ENCODE results near the gene ARHGAP6. TPM values are rescaled to one million over a fixed set of nuclear protein-coding genes. Genes with fewer than 3 reads are reported as not detected.

Gene ARHGAP6
- total and polyA plus RNA-seq, 3 donors from 2014 or later, result 4.8 to 11.8 (median 5.7) TPM

- no peaks in the 10 kb centered on the region for H3K4me1 ChIP-seq
- WGBS, 2 donors, result 70 to 86% methylated on average over 8 of the region's 8 CpGs
- DNase-seq, result no peak
- H3K27me3 ChIP-seq, result no peaks in the 10 kb centered on the region
- TF ChIP-seq, protein P1, sequence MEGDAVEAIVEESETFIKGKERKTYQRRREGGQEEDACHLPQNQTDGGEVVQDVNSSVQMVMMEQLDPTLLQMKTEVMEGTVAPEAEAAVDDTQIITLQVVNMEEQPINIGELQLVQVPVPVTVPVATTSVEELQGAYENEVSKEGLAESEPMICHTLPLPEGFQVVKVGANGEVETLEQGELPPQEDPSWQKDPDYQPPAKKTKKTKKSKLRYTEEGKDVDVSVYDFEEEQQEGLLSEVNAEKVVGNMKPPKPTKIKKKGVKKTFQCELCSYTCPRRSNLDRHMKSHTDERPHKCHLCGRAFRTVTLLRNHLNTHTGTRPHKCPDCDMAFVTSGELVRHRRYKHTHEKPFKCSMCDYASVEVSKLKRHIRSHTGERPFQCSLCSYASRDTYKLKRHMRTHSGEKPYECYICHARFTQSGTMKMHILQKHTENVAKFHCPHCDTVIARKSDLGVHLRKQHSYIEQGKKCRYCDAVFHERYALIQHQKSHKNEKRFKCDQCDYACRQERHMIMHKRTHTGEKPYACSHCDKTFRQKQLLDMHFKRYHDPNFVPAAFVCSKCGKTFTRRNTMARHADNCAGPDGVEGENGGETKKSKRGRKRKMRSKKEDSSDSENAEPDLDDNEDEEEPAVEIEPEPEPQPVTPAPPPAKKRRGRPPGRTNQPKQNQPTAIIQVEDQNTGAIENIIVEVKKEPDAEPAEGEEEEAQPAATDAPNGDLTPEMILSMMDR (IDR thresholded peaks at IDR 0.05), result no peak
- no peak for TF ChIP-seq POLR2A (IDR thresholded peaks at IDR 0.05)
- no peaks in the 10 kb centered on the region for H3K36me3 ChIP-seq (ENCODE audit: low read depth, missing control alignments)
- H3K4me3 ChIP-seq, result no peak overlapping the region
- intact Hi-C loops (cut with DNase I; ENCODE audit: low total_unique reads), result no loop called here
- no peaks in the 10 kb centered on the region for H3K9me3 ChIP-seq
- no peak overlapping the region for H3K27ac ChIP-seq
Observed at GRCh38 chrX:11119313-11119943, 546.3 kb downstream of the ARHGAP6 start.

- H3K27me3 ChIP-seq, result no peaks in the 10 kb centered on the region
- TF ChIP-seq, protein P1 (IDR thresholded peaks at IDR 0.05), result no peak
- no peak for TF ChIP-seq POLR2A (IDR thresholded peaks at IDR 0.05)
- H3K4me1 ChIP-seq, result no peaks in the 10 kb centered on the region
- no peak overlapping the region for H3K4me3 ChIP-seq
- WGBS, 2 donors, result 80 to 83% methylated on average over 1 to 3 of the region's 3 CpGs
- DNase-seq, result no peak
- H3K9me3 ChIP-seq, result no peaks in the 10 kb centered on the region
- intact Hi-C loops (cut with DNase I; ENCODE audit: low total_unique reads), result no loop called here
- H3K36me3 ChIP-seq (ENCODE audit: low read depth, missing control alignments), result no peaks in the 10 kb centered on the region
- H3K27ac ChIP-seq, result no peak overlapping the region
Observed at GRCh38 chrX:11117745-11118144, 548.0 kb downstream of the ARHGAP6 start.

- H3K36me3 ChIP-seq (ENCODE audit: low read depth, missing control alignments), result no peaks in the 10 kb centered on the region
- intact Hi-C loops (cut with DNase I; ENCODE audit: low total_unique reads), result no loop called here
- no peak for DNase-seq
- H3K9me3 ChIP-seq, result no peaks in the 10 kb centered on the region
- H3K4me3 ChIP-seq, result no peak overlapping the region
- no peaks in the 10 kb centered on the region for H3K4me1 ChIP-seq
- no peak overlapping the region for H3K27ac ChIP-seq
- no peak for TF ChIP-seq POLR2A (IDR thresholded peaks at IDR 0.05)
- no peaks in the 10 kb centered on the region for H3K27me3 ChIP-seq
Observed at GRCh38 chrX:11113731-11114130, 552.0 kb downstream of the ARHGAP6 start.

- no peak for DNase-seq
- Histone ChIP-seq H3K27me3 (no peaks in the 10 kb centered on the region), H3K4me1 (no peaks in the 10 kb centered on the region), H3K4me3 (peak overlapping the region; percentile 63 to 81), H3K27ac (no peak overlapping the region), H3K36me3 (ENCODE audit: low read depth, missing control alignments) (no peaks in the 10 kb centered on the region), H3K9me3 (no peaks in the 10 kb centered on the region)
- intact Hi-C loops (cut with DNase I; ENCODE audit: low total_unique reads), result no loop called here
- 27 to 33% methylated on average over 7 to 9 of the region's 9 CpGs for WGBS, 2 donors
- no peak for TF ChIP-seq POLR2A (IDR thresholded peaks at IDR 0.05)
- TF ChIP-seq, protein P1 (IDR thresholded peaks at IDR 0.05), result no peak
Observed at GRCh38 chrX:11111947-11112346, 553.8 kb downstream of the ARHGAP6 start.

DNA sequence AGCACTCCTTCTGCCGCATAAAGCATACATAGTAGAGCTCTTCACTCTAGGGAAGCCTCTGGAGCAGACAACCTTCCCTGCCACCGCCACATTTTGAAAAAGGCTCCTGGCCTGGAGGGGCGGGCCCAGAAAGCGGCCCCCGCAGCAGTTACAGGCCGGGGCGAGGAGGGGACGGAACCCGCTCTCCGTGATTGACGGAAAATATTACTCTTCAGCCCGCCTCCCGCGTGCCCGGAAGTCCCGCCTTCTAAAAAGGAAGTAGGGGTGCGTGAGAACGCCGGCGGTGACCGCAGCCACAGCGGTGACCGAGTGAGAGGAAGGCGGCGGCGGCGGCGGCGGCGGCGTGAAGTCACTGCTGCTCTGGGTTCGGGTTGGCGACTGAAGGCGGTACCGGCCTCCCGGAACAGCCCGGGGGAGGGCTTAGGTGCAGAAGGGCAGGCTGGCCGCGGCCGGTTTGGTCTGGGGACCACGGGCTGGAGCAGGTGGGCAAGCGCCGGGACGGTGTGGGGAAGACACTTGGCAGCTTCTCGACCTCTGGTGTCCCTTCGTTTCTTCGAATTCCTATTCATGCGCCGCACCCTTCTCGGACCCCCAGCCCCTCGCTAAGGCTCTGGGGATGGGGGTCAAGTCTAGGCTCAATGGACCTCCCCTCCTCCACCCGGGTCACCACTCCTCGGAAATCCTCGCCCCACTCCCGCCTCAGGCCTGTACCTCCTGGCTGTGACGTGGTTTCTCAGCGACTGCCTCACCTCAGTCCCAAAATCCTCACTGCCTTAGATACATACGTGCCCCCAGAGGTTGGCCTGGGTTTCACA, 554.5 kb downstream of the ARHGAP6 start, which contains the start of gene HCCS:
Gene HCCS, plus strand, starts transcription at position 296 of the 815 bp plus-strand sequence. CDS start 729 bp downstream, outside the sequence.
- no peaks in the 10 kb centered on the region for H3K36me3 ChIP-seq (ENCODE audit: low read depth, missing control alignments)
- no peaks in the 10 kb centered on the region for H3K27me3 ChIP-seq
- WGBS, 2 donors, result 0 to 1% methylated on average over 12 to 45 of the region's 58 CpGs
- H3K4me3 ChIP-seq, result peak within 1 kb of the TSS; percentile 63 to 81
- intact Hi-C loops (cut with DNase I; ENCODE audit: low total_unique reads), result no loop called here
- peak; percentile 89 for DNase-seq
- peak within 1 kb of the TSS; percentile 67 to 72 for H3K27ac ChIP-seq
- no peaks in the 10 kb centered on the region for H3K9me3 ChIP-seq
- TF ChIP-seq POLR2A (IDR thresholded peaks at IDR 0.05), result no peak
- TF ChIP-seq, protein P1 (IDR thresholded peaks at IDR 0.05), result no peak
- H3K4me1 ChIP-seq, result no peaks in the 10 kb centered on the region
